Activated naive CD4-positive, alpha-beta T cell (primary cell): Measurements from ENCODE around the gene AKT1.

ENCODE experiments used
- DNase-seq, 4 experiments: peaks; one replicate each; lab custom pipeline; 2025; lab: John Stamatoyannopoulos, UW

Gene AKT1

GRCh38 chr14:104786091-104786586 is 9.4 kb downstream of the AKT1 start:
- no peak for DNase-seq

- no peak for DNase-seq
Measured at GRCh38 chr14:104785708-104786080, 9.9 kb downstream of the AKT1 start.

- no peak for DNase-seq
Measured at GRCh38 chr14:104784846-104785707, 10.5 kb downstream of the AKT1 start.

- no peak for DNase-seq
Measured at GRCh38 chr14:104784218-104784568, 11.4 kb downstream of the AKT1 start.

GRCh38 chr14:104783484-104784217 is 11.9 kb downstream of the AKT1 start:
- DNase-seq: no peak

GRCh38 chr14:104782808-104783139 is 12.8 kb downstream of the AKT1 start:
- DNase-seq: no peak

GRCh38 chr14:104782086-104782807 is 13.3 kb downstream of the AKT1 start:
- DNase-seq: no peak

- DNase-seq: no peak
Measured at GRCh38 chr14:104781271-104782077, 14.1 kb downstream of the AKT1 start.

GRCh38 chr14:104780513-104781030 is 15.0 kb downstream of the AKT1 start:
- DNase-seq: no peak

- no peak for DNase-seq
Measured at GRCh38 chr14:104779776-104780512, 15.6 kb downstream of the AKT1 start.

GRCh38 chr14:104778694-104779331 is 16.7 kb downstream of the AKT1 start:
- no peak for DNase-seq

- no peak for DNase-seq
Measured at GRCh38 chr14:104777808-104778249, 17.7 kb downstream of the AKT1 start.

GRCh38 chr14:104776961-104777807 is 18.4 kb downstream of the AKT1 start:
- DNase-seq: no peak

- no peak for DNase-seq
Measured at GRCh38 chr14:104776481-104776880, 19.1 kb downstream of the AKT1 start.

GRCh38 chr14:104775073-104775489 is 20.5 kb downstream of the AKT1 start:
- no peak for DNase-seq

GRCh38 chr14:104774453-104775072 is 21.0 kb downstream of the AKT1 start:
- DNase-seq: no peak

GRCh38 chr14:104773505-104774452 is 21.8 kb downstream of the AKT1 start:
- DNase-seq: no peak
